EL (cell line): ENCODE measurements around the gene LPAR6.
A peak's percentile ranks its signal among the peaks of the same experiment; 100 is the strongest.
"Not testable (repeated sequence)": the region's sequence is repeated elsewhere in the genome, so short reads cannot be mapped to it uniquely, and the experiment has no call there.

Experiments used
- DNase-seq: peaks from one replicate; pipeline ENCODE4 v3.0.0-alpha.2; 2016

LPAR6 gene, protein sequence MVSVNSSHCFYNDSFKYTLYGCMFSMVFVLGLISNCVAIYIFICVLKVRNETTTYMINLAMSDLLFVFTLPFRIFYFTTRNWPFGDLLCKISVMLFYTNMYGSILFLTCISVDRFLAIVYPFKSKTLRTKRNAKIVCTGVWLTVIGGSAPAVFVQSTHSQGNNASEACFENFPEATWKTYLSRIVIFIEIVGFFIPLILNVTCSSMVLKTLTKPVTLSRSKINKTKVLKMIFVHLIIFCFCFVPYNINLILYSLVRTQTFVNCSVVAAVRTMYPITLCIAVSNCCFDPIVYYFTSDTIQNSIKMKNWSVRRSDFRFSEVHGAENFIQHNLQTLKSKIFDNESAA

DNA sequence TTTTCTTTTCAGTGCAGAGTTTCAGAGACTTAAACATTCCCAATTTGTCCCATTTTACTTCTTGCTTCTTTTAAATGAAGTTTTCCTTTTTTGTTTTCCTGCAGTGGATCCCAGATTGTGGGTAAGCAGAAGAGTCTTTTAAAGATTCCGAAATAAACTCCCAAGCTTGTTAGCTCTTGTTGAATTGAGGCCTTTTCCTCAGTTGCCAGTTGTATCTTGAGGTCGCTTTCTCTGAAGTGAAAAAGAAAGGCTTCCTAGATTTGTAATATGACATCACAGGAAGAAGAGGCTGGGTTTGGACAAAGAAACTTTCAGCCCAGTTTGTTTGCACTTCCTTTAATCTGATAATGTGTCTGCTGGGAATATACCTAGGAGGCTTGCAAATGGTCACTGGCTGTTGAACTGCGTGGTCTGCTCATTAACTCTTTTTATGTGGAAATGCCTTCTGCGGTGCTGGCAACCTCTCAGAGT, at the start of gene LPAR6:
LPAR6 (minus strand) TSS at position 233 of the 471 bp plus-strand sequence. CDS start 690 bp downstream, outside the sequence.
- DNase-seq: peak; percentile 67

DNA sequence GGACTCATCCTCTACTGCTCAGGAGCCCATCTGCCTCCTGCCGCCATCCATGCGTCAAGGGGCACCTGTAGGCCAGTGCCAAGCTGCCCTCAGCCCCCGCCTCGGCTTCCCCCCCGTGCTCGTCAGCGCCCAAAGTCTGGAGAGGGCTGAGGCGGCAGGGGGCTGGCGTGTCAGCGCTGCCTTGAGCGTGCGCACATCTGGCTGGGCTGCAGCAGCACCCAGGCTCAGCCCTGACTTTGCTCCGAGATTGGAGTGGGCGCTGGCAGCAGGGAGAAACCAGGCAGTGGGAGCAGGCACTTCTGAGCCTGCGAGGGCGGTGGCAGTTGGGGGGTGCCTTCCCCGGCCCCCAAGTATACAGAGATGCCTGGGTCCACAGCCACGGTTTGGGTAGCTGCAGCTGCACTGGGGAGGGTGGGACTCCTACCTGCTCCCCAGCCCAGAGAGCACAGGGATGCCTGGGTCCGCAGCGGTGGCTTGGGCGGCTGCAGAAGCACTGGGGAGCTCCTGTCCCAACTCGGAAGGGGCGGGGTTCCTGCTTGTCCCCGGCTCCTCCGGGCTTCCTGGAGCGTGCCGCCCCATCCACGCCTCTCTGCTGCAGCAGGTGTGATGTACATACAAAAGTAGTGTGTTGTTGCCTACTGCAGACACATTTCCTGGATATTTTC, 44.8 kb upstream of the LPAR6 start:
- DNase-seq: no peak

DNA sequence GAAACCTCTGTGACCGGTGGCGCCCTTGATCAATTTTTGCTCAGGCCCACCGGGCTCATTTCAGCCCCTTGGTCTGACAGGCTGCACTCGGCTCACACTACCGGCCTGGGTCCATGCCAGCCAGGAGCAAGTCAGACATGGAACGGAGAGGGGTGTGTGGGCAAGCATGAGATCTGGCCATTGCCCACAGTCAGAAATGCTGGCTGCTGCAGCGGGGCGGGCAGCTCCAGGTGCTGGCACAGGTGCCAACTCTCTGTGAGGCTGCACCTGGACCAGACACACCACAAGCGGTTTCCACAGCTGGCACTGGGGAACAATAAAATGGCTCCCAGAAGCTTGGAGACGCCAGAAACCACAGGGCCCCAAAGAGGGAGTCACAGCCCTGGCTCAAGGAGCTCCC, 43.6 kb upstream of the LPAR6 start:
- DNase-seq: no peak

DNA sequence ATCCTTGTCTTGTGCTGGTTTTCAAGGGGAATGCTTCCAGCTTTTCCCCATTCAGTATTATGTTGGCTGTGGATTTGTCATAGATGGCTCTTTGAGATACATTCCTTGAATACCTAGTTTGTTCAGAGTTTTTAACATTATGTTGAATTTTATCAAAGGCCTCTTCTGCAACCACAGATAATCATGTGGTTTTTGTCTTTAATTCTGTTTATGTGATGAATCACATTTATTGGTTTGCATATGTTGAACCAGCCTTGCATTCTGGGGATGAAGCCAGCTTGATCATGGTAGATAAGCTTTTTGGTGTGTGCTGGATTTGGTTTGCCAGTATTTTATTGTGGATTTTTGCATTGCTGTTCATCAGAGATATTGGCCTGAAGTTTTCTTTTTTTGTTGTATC, 38.3 kb upstream of the LPAR6 start:
- peak; percentile 79 for DNase-seq

DNA sequence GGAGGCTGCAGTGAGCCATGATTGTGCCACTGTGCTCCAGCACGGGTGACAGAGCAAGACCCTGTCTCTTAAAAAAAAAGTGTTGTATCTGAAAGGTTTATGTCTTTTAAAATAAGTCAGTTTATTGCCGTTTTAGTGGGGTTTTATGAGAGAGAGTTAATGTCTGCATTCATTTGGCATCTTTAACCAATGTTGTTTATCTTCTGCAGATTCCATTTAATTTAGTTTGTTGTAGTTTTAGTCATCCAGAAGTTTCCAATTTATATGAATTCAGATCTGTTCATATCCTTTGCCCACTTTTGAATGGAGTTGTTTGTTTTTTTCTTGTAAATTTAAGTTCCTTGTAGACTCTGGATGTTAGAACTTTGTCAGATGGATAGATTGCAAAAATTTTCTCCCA, 36.7 kb upstream of the LPAR6 start:
- DNase-seq: peak; percentile 15

DNA sequence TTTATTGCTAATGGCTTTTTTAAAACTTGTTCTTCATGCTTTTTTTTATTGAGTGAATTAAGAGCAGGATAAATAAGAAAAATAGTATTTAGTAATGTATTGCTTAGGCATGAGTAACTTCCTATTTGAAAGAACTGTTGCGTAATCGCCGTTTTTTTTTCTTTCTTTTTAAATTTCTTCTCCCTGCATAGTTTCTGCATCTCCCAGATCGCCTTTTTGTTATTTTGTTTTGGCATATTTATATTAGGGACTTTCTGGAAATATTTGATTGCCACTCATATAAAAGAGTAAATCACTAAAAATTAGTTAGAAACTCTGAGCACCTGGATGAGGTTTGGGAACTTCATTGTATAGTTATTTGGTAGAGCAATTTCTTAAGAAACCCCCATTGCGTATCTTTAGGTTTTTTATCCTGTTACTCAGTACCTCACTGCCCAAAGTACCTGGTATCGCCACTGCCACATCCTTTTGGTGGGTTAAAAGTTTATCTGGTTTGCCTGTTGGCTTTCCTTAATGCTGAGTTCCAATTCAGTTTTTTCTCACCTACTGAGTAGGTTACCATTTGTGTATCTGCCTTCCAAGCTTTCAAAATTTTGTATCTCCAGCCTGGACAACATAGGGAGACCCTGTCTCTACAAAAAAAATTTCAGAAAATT, 36.2 kb upstream of the LPAR6 start:
- peak; percentile 59 for DNase-seq

DNA sequence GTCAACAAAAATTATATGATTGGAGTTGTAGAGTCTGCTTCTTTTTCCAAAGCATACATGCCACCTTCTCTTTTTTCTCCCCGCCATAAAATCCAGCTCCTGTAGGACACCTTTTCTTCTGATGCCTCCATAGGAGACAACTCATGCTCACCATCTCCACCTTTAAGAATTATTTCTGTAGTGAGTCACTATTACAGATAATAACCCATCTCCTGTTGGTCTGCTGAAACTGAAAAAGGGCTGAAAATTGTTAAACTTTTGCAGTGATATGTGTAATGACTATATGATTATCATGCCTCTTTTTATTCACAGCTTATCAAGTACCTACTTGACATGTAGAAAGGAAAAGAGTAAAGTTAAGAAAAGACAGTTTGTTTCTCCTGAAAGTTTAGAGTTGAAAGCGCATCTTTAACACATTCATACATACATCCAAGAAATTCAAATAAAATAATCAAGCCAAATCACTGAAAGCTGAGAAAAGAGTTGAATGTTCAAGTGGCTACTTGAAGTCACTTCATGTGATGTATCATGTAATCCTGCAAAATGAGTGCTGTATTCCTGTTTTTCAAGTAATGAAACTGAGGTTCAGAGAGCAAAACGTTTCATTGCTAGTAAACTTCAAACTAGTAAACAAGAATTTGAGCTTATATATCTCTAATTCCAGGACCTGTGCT, 35.5 kb upstream of the LPAR6 start:
- peak; percentile 9 for DNase-seq

DNA sequence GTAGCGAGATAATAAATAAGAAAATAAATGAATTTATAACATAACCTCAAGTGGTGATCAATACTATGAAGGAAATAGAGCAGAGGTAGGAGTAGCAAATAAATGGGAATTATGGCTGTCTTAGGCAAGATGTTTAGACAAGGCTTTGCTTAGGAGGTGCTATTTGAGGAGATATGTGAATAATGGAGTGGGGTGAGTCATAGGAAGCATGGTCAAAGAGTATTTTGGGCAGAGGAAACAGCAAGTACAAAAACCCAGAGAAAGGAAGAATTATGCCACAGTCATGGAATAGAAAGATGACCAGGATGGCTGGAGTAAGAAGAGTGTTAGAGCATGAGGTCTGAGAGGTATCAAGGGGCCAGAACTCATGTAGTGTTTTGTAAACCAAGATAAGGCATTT, 33.6 kb upstream of the LPAR6 start:
- peak; percentile 72 for DNase-seq

DNA sequence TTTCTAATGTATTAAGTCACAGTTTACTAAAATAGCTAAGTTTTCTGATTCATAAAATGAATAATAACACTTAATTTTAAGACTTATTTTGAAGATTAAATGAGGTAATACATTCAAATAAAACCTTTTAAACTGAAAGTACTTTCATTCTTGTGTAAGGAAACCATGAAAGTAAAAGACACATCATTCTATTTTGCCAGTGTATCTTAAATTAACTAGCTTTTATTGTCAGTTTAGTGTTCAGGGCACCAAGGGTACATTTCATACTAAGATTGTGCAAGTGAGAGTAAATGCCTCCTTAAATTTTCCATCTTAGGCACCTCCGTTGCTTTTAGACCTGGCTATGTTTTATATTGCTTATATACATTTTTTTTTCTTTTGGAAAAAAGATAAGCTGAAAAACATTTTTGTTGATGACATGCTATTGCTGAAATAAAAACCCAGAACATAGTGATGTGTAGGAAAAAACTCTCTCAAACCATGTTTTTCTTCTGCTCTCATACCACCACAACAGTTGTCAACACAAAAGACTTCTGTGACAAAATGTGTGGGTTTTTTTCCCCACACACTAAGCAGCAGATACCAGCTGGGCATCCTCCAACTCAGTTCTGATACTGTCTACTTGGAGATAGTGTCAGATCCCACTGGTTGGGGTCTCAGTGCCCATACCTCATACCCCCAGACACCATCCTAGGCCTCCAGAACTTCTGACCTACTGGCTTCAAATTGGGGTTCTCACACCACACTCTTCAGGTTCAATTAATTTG, 30.7 kb upstream of the LPAR6 start:
- DNase-seq: no peak

DNA sequence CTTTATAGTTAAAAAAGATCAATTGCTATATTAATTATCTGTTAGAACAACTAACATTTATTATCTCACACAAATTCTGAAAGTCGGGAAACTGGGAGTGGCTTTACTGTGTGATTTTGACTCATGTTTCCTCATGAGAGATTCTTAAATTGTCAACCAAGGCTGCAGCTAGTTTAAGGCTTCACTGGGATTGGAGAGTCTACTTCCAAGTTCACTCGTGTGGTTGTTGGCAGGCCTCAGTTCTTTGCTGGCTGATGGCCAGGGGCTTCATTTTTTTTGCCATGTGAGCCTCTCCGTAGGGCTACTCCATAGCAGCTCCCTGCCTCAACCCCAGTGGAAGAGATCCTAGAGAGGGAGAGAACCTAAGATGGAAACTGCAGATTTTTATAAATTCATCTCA, 24.5 kb upstream of the LPAR6 start:
- no peak for DNase-seq

DNA sequence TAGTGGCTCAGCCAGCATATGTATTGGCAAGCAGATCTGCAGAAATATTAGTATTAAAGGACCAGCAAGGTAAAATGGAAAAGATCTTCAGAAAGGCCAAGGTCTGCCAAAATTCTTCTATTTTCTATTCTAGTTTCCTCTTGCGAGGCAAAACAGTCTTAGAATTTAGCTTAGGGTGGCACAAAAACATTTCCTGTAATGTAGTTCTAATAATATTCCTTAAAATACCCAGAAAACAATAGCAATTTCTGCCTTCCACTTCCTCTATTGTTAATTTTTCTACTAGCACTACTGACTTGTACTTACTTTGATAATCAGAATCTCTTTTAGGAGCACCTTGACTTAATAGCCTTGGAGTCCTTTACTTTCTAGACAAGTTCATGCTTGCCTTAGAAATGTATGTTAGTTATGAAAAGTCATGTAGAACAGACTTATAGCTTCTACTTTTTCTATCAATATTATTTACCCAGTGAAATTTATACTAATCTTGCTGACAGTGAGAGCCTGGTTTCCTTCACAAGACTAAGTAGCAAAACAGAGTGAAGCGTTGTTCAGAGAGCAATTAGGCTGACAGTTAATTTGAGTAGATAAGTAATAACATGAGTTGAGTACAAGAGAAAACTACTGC, 23.9 kb upstream of the LPAR6 start:
- no peak for DNase-seq

DNA sequence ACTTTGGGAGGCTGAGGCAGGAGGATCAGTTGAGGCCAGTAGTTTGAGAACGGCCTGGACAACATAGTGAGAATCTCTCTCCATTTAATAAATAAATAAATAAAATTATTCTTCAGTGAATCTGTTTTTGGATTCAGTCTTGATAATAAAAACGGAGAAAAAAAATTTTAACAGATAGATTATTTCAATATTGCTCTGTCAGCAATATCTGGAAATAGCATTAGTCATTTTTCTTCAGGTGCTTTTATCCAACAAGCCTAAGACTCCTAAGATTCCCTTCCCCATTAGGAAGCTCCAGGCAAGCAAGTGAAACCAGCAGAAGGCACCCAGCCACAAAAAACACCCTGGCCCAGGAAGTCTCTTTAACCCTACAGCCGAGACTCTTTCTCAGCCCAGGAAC, 21.3 kb upstream of the LPAR6 start:
- DNase-seq: no peak

DNA sequence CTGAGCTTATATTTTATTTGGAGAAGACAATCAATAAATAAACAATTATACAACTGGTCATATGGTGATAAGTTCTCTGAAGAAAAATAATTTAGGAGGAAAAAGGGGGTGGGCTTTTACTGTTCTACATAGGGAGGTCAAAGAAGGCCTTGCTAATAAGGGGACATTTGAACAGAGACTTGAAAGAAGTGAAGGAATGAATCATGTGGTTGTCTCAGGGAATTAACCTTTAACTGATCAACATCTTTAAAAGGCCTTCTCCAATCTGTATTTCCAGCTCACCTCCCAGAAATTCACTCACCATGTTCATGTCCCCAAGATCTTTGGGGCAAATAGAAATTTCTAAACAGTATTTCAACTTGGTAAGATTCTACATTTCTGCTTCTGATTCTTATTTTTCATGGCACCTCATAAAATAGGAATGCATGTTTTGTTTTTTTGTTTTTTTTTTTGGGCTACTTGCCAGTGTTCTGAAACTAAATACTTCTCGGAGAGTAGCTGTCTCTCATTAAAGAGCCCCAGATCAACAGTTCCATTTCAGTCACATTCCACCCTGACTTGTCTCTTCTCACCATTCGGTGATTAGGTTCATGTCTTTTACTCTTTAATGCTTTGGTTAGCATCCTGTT, 19.2 kb upstream of the LPAR6 start:
- peak; percentile 68 for DNase-seq

DNA sequence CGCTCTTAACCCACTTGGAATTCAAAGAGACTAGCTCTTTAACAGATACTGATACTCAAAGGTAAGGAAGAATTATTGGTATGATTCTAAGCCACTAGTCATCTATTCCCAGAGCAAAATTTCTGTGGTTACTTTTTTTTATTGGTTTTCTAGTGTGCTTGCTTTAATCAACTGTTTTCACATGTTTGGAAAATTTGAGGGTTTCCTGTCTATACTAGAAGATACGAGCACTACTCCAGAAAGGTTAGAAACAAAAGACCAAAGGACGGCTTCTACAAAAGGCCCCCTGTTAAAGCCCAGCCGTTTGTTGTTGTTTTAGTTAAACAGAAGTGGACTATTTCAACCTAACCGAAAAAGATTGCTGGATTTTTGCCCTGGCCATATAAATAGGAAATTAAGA, 18.5 kb upstream of the LPAR6 start:
- DNase-seq: peak; percentile 36

DNA sequence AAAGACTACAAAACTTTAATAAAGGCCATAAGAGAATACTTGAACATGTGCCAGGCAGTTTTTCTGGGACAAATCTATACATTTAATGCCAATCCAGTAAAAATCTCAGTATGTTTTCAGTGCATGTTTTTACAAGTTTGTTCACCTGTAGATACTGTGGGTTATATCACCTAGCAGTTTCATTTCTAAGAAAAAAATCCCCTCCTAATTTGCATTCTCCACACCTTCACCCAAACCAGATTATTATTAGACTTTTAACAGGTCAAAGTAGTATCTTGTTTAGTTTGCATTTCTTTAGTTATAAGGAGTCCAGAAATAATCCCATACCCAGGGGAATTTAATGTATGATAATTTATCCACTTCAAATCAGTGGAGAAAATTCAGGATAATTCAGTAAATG, 17.0 kb upstream of the LPAR6 start:
- DNase-seq: no peak

DNA sequence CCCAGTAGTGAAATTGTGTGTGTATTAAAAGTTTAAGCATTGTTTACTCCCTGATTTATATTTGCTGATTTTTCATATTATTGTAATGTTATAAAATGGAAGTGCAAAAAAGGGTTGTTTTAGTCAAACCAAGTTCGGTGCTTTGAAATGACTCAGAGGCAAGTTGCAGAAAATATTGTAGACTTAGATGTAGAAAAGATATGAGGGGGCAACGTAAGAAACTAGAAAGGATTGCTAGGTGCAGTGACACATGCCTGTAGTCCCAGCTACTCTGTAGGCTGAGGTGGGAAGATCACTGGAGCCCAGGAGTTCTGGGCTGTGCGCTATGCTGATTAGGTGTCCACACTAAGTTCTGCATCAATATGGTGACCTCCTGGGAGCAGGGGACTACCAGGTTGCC, 16.1 kb upstream of the LPAR6 start:
- DNase-seq: no peak

DNA sequence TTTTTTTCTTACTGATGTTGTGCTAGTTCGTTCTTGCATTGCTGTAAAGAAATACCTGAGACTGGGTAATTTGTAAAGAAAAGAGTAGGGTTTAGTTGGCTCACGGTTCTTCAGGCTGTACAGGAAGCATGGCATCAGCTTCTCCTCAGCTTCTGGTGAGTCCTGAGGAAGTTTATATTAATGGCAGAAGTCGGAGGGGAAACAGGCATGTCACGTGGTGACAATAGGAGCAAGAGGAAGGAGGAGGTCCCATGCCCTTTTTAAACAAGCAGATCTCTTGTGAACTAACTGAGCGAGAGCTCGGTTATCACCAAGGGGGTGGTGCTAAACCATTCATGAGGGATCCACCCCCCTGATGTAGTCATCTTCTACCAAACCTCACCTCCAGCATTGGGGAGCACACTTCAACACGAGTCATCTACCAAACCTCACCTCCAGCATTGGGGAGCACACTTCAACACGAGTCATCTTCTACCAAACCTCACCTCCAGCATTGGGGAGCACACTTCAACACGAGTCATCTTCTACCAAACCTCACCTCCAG, 13.9 kb upstream of the LPAR6 start:
- not testable (repeated sequence) for DNase-seq

DNA sequence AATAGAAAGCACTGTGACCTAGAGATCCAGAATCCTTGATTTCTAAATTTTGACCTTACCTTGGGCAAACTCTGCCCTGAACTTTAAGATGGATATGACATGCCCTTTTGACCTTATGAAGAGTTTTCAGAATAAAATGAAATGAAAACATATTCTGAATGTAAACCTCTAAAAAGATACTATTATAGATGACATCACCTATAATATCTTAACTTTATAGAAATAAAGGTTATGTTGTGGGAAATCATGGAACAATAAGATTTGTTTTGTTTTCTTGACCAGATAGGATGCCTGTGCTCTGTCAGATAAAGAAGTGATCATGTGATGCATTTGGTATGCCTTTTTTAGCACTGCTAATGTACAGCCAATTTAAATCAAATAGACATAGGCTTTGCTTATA, 13.1 kb upstream of the LPAR6 start:
- DNase-seq: no peak

DNA sequence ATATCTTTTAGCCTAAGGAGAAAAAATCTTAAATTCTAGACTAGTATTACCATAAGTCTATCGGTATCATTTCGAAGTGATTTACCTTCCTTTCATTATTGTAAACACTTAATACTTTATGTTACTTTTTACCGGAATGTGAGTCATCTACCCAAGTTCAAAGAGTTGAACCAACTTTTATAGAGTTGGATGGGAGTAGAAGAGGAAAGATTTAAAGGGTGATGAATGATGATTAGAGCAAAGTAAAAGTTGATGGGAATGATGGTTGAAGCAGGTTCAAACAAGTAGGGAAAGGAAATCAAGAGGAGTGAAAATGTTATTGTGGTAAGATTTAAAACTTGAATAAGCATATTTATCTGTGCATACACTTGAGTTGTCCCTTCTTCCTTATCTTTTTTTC, 11.3 kb upstream of the LPAR6 start:
- DNase-seq: no peak

DNA sequence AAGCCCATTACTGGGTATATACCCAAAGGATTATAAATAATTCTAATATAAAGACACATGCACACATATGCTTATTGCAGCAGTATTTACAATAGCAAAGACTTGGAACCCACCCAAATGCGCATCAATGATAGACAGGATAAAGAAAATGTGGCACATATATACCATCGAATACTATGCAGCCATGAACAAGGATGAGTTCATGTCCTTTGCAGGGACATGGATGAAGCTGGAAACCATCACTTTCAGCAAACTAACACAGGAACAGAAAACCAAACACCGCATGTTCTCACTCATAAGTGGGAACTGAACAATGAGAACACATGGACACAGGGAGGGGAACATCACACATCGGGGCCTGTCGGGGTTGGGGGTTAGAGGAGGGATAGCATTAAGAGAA, 9.1 kb upstream of the LPAR6 start:
- DNase-seq: not testable (repeated sequence)

DNA sequence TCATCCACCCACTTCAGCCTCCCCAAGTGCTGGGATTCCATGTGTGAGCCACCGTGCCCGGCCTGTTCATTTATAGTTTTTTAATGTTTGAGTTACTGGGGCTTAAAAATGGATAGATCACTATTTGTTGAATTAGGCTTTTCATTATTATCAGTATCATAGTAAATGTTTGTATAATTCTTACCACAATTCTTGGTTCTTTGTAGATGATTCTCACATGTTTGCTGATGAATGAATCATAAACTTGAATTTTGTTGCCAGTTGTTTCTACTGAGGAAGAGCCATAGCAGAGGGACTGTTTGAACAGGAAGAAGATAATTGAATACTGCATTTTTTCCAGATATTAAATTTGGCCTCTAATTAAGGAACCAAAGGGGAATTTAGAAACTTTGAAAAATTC, 2.6 kb upstream of the LPAR6 start:
- no peak for DNase-seq
